B cell (primary cell): Measurements from ENCODE around the gene NCLN.

Experiments
- EZH2 ChIP-seq: IDR thresholded peaks from 2 replicates; pipeline ENCODE4 v1.6.1; 2012; ENCODE audit warnings: borderline replicate concordance, low read depth, mild to moderate bottlenecking, moderate library complexity, low read length; ENCODE audit not compliant: insufficient read depth, poor library complexity, severe bottlenecking
- TF ChIP-seq, protein P1 (sequence below): fragments of 200-600 bp; IDR thresholded peaks from one replicate; pipeline ENCODE4 v1.8.0; 2022; ENCODE audit warnings: antibody characterized with exemption, mild to moderate bottlenecking

GRCh38 chr19:3142781-3143337 is 42.9 kb upstream of the NCLN start:
- TF ChIP-seq, protein P1, sequence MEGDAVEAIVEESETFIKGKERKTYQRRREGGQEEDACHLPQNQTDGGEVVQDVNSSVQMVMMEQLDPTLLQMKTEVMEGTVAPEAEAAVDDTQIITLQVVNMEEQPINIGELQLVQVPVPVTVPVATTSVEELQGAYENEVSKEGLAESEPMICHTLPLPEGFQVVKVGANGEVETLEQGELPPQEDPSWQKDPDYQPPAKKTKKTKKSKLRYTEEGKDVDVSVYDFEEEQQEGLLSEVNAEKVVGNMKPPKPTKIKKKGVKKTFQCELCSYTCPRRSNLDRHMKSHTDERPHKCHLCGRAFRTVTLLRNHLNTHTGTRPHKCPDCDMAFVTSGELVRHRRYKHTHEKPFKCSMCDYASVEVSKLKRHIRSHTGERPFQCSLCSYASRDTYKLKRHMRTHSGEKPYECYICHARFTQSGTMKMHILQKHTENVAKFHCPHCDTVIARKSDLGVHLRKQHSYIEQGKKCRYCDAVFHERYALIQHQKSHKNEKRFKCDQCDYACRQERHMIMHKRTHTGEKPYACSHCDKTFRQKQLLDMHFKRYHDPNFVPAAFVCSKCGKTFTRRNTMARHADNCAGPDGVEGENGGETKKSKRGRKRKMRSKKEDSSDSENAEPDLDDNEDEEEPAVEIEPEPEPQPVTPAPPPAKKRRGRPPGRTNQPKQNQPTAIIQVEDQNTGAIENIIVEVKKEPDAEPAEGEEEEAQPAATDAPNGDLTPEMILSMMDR, result no peak
- no peak for TF ChIP-seq EZH2
